CMK (cell line): ENCODE results near the gene SORD.
"Not testable (repeated sequence)": the region's sequence is repeated elsewhere in the genome, so short reads cannot be mapped to it uniquely, and the experiment has no call there.

Experiments used
- DNase-seq: peaks from one replicate; pipeline ENCODE4 v3.0.0-alpha.2; 2010; ENCODE audit warnings: low read depth

SORD gene

DNA sequence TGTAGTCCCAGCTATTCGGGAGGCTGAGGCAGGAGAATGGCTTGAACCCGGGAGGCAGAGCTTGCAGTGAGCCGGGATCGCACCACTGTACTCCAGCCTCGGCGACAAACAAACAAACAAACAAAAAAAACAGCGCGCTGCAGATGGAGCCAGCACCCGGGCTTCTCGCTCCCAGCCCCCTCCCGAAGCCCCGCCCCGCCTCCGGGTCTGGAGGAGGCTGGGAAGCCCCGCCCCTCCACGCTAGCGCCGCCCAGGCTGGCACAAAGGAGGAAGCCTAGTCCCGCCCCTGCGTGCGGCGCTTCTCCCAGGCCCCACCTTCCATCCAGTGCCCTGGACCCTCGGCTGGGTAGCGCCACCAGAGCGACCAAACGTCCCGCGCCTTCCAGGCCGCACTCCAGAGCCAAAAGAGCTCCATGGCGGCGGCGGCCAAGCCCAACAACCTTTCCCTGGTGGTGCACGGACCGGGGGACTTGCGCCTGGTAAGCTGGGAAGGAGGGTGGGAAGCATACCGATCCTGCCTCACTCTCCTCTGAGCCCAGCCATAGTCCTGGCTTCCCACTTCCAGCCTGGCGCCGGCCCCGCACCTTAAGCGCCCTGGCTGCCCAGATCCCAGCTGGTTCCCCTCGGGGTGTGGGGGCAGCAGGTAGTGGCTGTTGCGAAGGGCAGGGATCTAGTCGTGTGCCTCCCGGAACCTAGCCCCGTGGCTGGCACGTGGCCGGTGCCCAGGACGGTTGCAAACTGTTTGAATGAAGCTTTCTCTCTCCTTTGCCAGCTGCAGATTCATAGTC is at the start of gene SORD:
Gene SORD (plus strand): TSS at position 325 of the 788 bp plus-strand sequence. CDS start 89 bp downstream, at position 414.
- DNase-seq, result peak; percentile 62

DNA sequence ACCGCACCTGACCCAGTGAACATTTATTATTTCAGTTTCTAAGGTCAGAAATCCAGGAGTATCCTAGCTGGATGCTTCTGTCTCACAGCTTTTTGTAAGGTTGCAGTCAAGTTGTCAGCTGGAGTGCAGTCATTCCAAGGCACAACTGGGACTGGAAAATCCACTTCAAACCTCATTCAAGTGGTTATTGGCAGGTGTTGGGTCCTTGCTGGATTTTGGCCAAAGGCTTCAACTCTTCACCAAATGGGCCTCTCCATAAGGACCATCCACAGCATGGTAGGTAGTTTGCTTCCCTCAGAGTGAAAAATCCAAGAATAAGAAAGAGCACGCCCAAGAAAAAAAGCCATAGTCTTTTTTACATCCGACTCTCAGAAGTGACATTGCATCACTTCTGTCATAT is 46.8 kb upstream of the SORD start:
- not testable (repeated sequence) for DNase-seq

DNA sequence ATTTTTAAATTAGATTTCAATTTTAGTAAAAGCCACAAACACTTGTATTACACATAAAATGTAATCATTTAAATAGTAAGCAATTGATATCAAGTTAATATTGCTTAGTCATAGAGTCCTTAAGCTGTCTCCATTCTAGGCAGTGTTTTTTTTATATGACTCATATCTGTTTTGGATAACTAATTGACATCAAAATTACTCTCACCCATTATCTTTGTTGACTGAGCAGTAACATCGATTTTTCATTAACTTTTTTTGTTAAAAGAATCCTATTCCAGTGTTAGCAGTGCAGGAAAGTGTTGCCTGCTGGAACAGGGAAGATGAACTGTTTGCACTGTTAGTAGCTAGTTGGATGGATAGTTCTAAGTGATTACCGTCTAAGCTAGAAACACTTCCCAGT is 45.2 kb upstream of the SORD start:
- DNase-seq, result not testable (repeated sequence)

DNA sequence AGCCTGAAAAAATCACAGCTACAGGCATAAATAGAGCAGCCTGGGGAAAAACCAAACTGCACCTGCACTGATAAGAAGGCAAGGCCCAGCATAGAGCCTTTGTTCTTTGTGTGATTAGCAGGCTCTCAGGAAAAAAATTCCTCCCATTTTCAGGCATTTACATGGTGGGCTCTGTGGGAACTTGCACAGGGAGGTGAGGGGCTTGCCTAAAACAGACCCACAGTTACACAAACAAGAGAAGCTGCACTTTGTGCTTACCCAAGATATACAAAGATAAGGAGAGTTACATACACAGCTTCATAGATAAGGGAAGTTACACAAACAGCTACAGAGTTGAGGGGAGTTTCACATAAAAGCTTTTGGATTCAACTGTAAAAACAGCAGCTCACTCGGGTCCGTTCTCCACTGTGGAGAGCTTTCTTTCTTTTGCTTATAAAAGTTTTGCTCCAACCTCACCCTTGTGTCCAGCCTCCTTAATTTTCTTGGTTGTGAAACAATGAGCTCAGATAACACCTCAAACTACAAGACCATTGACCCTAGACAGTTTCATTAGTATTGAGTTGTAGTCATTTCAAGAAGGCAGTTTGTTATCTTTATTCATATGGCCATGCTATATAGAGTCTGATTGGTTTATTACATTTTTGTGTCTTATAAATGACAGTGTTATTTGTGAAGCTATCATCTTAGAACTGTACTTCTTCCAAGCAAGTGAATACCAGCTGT is 43.2 kb upstream of the SORD start:
- DNase-seq, result not testable (repeated sequence)

DNA sequence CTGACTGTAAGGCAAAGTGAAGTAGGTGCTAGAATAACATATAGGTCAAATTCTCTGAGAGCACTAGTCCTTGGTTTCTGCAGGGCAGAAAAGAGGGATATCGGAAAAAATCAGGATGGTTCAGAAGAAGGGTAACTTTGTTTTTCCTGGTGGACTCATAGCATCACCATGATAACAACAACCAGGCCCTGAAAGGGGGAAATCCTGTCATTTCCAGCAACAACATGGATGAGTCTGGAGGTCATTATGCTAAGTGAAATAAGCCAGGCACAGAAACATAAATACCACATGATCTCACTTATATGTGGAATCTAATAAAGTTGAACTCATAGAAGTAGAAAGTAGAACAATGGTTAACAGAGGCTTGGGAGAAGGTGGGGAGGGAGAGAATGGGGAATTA is 38.9 kb upstream of the SORD start:
- DNase-seq, result not testable (repeated sequence)

DNA sequence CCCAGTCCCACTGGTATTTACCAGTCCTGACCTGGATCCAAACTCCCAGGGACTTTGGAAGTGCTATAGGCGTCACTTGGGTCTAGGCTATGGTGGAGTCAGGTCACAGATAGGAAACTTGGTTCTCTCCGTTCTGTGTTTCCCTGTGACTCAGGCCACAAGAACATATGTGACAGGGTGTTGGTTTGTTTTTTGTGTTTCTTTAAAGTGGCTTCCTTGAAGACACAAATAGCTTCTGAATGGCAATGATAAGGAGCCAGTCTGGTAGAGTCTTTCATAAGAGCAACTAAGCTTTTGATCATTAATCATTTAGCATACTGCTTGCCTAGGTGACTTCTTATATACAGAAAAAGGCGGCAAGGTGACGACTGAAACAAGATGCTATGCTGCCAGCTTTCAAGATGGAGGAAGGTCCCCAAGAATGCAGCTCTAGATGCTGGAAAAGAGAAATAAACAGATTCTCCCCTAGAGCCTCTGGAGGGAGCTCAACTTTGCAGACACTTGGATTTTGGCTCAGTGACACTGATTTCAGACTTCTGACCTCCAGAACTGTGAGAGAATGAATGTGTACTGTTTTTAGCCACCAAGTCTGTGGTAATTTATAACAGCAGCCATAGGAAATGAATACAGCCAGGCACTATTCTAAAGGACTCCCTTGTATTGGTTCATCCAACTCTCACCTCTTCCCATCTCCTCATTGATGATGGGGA is 36.5 kb upstream of the SORD start:
- not testable (repeated sequence) for DNase-seq

DNA sequence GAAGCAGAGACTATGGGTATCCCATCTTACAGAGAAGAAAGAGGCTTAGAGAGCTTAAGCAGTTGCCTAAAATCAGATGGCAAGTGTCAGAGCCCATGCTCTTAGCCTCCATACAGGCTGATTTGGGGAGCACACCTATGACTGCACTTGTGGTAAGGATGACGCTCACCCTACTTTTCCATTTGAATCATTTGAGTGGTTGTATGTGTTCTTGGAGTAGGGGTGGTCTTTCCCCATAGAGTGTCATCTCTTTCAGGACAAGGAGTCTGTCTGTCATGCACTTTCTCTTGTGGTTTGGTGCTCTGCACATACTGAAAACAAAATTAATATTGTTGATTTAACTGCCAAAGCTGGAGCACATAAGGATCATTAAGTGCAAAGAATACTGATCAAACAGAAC is 35.3 kb upstream of the SORD start:
- not testable (repeated sequence) for DNase-seq

DNA sequence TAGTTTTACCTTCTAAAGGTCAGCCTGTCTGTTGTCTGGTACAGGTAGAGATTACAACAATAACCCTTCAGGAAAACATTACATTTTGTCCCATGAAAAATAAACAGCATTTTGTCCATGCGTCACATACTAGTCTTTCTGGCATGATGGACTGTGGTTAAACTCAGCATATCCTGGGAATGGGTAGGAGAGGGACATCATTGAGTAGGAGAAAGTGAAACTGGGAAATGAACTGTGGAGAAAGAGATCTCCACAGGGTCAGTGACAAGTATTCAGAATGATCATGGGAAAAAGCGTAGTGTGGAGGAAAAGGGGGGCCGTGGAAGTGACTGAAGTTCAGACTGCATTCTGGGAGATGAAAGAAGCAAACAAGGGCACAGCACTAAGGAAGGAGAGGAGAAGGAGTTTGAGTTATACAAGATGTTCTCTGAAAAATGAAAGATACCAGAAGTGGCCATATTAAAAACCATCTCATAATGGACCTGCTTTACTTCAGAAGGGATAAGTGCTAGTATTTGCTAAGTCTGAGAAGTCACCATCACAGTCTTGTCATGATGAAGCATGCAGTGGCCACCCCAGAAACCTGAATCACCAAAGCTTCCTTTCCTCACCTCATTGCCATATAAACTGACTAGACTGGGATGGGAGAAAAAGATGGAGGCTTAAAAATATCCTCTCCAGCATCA is 34.7 kb upstream of the SORD start:
- not testable (repeated sequence) for DNase-seq

DNA sequence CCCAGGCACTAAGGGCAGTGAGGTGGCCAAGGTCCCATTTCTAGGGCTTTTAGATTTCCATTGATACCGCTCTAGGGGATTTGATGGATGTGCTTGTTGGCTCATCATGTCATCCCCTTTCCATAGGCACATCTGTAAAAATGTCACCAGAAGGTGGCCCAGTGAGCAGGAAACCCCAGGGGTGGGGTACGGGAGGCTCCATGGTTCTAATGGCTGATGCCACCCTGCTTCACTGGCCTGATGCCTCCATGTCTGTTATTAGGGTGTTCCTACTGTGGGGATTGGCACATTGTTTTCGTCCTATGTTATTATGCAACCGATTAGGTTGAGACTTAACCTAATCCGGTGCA is 34.1 kb upstream of the SORD start:
- DNase-seq, result not testable (repeated sequence)

DNA sequence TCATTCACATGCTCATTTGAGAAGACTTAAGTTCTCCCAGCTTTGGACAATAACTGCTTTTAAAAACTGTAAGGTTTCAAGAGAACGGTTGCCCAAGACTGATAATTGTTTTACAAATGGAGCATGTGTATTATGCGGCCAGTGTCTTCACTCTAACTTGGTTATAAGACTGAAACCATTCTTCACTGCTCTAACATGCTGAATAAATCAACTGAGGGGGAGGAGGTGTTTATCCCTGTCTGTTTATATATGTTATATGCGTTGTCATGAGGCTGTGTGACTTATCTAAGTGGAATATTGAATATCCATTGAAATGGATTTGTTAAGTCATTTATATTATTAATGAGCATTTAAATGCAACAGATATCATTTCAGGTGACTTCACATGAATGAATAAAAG is 25.4 kb upstream of the SORD start:
- not testable (repeated sequence) for DNase-seq

DNA sequence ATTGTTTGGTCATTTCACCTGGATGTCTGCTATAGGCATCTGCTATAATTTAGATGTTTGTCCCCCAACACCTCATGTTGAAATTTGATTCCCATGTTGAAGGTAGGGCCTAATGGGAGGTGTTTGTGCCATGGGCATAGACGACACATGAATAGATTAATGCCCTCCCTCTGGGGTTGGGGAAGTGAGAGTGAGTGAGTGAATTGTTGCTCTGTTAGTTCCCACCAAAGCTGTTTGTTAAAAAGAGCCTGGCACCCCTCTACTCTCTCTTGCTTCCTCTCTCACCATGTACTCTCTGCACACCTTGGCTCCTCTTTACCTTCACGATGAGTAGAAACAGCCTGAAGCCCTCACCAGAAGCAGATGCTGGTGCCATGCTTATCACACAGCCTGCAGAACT is 23.9 kb upstream of the SORD start:
- DNase-seq, result no peak

DNA sequence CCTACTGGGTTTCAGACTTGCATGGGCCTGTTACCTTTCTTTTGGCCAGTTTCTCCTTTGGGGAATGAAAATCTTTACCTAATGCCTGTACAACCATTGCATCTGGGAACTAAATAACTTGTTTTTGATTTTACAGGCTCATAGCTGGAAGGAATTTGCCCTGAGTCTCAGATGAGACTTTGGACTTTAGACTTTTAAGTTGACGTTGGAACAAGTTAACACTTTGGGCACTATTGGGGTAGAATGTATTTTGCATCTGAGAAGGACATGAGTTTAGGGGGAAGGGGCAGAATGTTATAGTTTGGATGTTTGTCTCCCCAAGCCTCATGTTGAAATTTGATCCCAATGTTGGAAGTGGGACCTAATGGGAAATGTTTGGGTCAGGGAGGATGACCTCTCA is 21.8 kb upstream of the SORD start:
- DNase-seq, result not testable (repeated sequence)

DNA sequence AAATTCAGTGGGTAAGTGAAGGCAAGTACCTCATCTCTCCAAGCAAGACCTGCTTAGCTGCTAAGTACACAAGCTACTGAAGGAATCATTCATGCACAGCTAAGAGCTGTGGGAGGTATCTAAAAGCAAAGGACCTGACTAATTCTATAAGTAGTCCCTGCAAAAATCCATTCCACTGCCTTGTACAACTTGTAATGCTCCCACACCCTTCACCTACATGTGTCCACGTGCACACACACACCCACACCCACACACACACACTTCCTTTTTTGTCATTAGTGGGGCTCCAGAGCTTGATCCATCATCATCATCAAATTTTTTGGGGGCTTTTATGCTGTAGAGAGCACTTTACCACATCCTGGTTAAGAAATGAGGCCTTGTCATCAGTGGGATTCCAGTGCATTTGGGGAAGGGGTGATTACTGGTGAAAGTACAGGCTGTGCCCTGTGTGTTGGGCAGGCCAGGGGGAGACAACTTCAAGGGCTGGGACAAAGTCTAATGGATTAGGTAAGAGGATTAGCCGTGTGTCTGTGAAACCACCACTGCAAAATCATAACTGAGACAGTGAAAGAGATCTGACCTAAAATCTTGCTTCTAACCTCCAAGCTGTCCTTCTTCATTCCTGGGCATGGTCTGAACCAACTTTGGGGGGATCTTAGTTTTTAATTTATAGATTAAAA is 19.1 kb upstream of the SORD start:
- DNase-seq, result not testable (repeated sequence)

DNA sequence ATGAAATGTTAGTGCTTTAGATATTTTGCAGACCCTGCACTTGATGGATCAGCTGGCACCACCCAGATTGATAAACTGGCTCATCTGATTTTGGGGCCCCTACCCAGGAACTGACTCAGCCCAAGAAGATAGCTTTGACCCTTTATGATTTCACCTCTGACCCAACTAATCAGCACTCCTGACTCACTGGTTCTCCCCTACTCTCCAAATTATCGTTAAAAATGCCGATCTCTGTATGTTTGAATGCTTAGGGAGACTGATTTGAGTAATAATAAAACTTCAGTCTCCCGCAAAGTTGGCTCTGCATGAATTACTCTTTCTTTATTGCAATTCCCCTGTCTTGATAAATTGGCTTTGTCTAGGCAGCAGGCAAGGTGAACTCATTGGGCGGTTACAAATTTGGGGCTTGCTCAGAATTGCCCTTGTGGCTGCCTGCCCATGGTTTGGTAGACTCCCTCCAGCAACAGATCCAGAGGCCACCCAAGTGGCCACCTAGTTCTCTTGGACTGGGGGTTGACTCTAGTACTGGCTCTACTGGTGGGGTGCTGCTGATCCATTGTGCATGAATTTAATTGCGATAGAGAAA is 18.3 kb upstream of the SORD start:
- DNase-seq, result not testable (repeated sequence)

DNA sequence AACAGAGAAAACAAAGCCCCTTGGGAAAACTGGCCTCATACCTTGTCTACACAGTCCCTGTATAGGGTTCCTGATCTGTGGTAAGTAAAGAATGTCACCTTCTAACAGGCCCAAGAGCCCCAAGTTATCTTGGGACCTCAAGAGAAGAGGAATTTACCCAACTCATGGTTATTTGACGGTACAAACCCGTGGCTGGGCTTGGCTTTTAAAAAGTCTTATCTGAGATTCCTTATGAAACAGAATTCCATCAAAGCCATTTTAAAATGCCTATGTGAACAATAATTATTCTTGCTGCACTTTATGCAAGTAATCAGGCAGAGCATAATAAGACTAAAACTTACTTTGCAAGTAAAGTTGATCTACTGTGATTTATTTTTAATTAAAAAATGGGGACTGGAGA is 13.9 kb upstream of the SORD start:
- DNase-seq, result no peak

DNA sequence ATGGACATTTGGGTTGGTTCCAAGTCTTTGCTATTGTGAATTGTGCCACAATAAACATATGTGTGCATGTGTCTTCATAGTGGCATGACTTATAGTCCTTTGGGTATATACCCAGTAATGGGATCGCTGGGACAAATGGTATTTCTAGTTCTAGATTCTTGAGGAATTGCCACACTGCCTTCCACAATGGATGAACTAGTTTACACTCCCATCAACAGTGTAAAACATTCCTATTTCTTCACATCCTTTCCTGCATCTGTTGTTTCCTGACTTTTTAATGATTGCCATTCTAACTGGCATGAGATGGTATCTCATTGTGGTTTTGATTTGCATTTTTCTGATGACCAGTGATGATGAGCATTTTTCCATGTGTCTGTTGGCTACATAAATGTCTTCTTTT is 7.9 kb upstream of the SORD start:
- DNase-seq, result not testable (repeated sequence)

DNA sequence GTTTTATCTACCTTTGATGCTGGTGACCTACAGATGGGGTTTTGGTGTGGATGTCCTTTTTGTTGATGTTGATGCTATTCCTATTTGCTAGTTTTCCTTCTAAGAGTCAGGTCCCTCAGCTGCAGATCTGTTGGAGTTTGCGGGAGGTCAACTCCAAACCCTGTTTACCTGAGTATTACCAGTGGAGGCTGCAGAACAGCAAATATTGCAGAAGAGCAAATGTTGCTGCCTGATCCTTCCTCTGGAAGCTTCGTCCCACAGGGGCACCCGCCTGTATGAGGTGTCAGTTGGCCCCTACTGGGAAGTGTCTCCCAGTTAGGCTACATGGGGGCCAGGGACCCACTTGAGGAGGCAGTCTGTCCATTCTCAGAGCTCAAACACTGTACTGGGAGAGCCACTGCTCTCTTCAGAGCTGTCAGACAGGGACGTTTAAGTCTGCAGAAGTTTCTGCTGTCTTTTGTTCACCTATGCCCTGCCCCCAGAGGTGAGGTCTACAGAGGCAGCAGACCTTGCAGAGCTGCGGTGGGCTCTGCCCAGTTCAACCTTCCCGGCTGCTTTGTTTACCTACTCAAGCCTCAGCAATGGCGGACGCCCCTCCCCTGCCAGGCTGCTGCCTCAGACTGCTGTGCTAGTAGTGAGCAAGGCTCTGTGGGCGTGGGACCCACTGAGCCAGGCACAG is 2.6 kb upstream of the SORD start:
- DNase-seq, result not testable (repeated sequence)

DNA sequence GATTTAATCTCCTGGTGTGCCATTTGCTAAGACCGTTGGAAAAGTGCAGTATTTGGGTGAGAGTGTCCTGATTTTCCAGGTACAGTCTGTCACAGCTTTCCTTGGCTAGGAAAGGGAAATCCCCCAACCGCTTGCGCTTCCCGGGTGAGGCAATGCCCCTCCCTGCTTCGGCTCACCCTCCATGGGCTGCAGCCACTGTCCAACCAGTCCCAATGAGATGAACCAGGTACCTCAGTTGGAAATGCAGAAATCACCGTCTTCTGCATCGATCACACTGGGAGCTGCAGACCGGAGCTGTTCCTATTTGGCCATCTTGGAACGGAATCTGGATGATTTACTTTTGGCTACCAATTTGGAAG is 2.1 kb upstream of the SORD start:
- not testable (repeated sequence) for DNase-seq

DNA sequence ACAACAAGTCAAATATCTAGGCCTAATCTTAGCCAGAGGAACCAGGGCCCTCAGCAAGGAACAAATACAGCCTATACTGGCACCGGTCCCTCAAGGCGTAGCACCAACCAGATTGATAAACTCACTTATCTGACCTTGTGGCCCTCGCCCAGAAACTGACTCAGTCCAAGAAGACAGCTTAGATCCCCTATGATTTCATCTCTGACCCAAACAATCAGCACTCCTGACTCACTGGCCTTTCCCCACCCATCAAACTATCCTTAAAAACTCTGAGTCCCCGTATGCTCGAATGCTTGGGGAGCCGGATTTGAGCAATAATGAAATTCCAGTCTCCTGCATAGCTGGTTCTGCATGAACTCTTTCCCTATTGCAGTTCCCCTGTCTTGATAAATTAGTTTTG is 1.6 kb upstream of the SORD start:
- DNase-seq, result no peak

DNA sequence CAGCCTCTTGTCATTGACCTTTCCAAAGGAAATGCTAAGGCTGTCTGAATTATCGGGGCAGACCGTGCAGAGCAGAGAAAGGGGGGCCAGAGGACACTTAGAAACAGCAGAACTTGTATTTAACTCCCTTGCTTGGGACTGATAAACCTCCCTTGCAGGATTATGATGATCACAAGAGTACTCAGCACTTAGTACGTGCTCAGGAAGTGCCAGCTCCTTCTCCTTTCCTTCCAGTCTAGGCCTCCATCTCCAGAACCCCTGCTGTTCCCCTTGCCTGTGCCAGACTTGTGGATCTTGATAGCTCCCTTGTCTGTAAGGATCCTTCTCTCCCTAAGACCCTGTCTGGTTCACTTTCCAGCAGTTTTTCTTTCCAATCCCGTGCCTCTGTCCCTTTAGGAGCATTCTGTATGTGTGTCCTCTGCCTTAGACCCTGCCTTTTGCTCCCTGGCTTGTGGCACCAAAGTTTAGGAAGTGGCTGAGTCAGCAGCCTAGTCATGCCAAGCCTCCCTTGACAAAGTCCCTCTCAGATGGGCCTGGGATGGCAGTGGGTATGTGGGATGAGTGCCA is 747 bp downstream of the SORD start:
- DNase-seq, result no peak
